Heart left ventricle (tissue), 16 donors: ENCODE data around the gene CSTPP1. TPM values are rescaled to one million over a fixed set of nuclear protein-coding genes. Genes with fewer than 3 reads are reported as not detected.
"Not testable (repeated sequence)": the region's sequence is repeated elsewhere in the genome, so short reads cannot be mapped to it uniquely, and the experiment has no call there.

Experiments used
- ATAC-seq, 4 donors: fragments of 200-7000 bp; cut with Tn5 transposase; one replicate each; pipeline ENCODE4 v1.9.1; 2020 to 2022; ENCODE audit warnings: moderate library complexity in 4 of 4, mild to moderate bottlenecking in 3 of 4, moderate number of reproducible peaks in 1 of 4
- DNase-seq, 5 donors: peaks; one replicate each; pipeline ENCODE4 v3.0.0-alpha.2; 2020
- H3K27ac ChIP-seq, 12 donors: fragments of 200-600 bp; sonication (generic) in 4 of 12; one replicate each; pipeline versions ENCODE4 v1.5.0 to v1.8.0; 2016 to 2022; ENCODE audit warnings: mild to moderate bottlenecking in 2 of 12
- H3K27me3 ChIP-seq, 9 donors: fragments of 200-600 bp; sonication (generic) in 2 of 9; one replicate each; pipeline versions ENCODE4 v1.5.1 to v1.8.0; 2016 to 2022; ENCODE audit warnings: mild to moderate bottlenecking in 3 of 9
- H3K36me3 ChIP-seq, 9 donors: fragments of 200-600 bp; sonication (generic) in 2 of 9; one replicate each; pipeline versions ENCODE4 v1.5.0 to v1.8.0; 2018 to 2022; ENCODE audit warnings: mild to moderate bottlenecking in 2 of 9
- H3K4me1 ChIP-seq, 12 donors: fragments of 200-600 bp; sonication (generic) in 4 of 12; one replicate each; pipeline versions ENCODE4 v1.5.0 to v1.8.0; 2016 to 2022; ENCODE audit warnings: mild to moderate bottlenecking in 3 of 12
- H3K4me3 ChIP-seq, 12 donors: fragments of 200-600 bp; sonication (generic) in 4 of 12; one replicate each; pipeline versions ENCODE4 v1.5.0 to v1.8.0; 2017 to 2022; ENCODE audit warnings: mild to moderate bottlenecking in 9 of 12, moderate library complexity in 4 of 12
- H3K9me3 ChIP-seq, 12 donors: fragments of 200-600 bp; sonication (generic) in 4 of 12; one replicate each; pipeline versions ENCODE4 v1.5.0 to v1.8.0; 2016 to 2022; ENCODE audit warnings: mild to moderate bottlenecking in 1 of 12
- POLR2A ChIP-seq, 2 donors: fragments of 450-650 bp; IDR thresholded peaks; one replicate each; pipeline ENCODE4 v1.6.1; 2017; ENCODE audit warnings: antibody characterized with exemption in 2 of 2, mild to moderate bottlenecking in 2 of 2, moderate library complexity in 2 of 2
- WGBS, 4 donors: extraction: QIAGEN DNeasy Blood & Tissue Kit in 2 of 4; methylation state at CpG; one replicate each; pipeline versions ENCODE4 v1.1.5 to v1.1.7; 2013 to 2018; 5-methylcytosine and 5-hydroxymethylcytosine counted together
- intact Hi-C, 10 donors: fragments of 100-400 bp; cut with DNase I; formaldehyde crosslinking; loops; one replicate each; pipeline versions ENCODE4 v1.11.1 to v1.14.2; 2022
- polyA plus RNA-seq, 2 donors: library from polyadenylated mRNA; stranded (reverse); fragments of 200-250 nt; gene quantifications; one replicate each; pipeline ENCODE4 v1.2.3, GENCODE V29; 2013
- total RNA-seq, 9 donors: library from RNA; depleted of rRNA in 2 of 9; stranded (reverse); fragments of >200 nt in 2 of 9; fragmentation: NEBNext Ultra II Directional in 3 of 9; extraction: Animal tissue kit (Norgen Biotek cat#: 25700) in 3 of 9; gene quantifications; one replicate each; pipeline versions ENCODE4 v1.1.0 to v1.2.4, GENCODE V29; 2016 to 2023
- TF ChIP-seq, protein P1 (sequence below), 12 donors: fragments of 200-600 bp; sonication (generic) in 4 of 12; IDR thresholded peaks; one replicate each; pipeline versions ENCODE4 v1.5.0 to v1.8.0; 2018 to 2022; ENCODE audit warnings: antibody characterized with exemption in 12 of 12, mild to moderate bottlenecking in 5 of 12
- donor health status: ischemic (EF 13 %, LVEDD 7.1; RV severe dilation, severe dysfunction).
- donor health status: healthy with polysubstance abuse.
- donor health status: DM: no; HTN: yes; CAD: no.
- donor health status: DM: no; HTN: no; CAD: no.
- donor health status: ischemic (EF 25% LVEDD 6.9; RV normal size, moderate dysfunction).
- donor health status: ischemic (EF 25% LVEDD 5.7; RV mildly dilated, moderate dysfunction).
- donor health status: healthy.
- donor health status: DM: yes; HTN: yes; CAD: no.
- donor health status: ischemic (EF 35%, LVEDD 5.7; RV mildly dilated, moderate dysfunction).
- donor health status: nonischemic (EF 11% LVEDD 7.7; RV severe dilation, severe dysfunction).
- donor health status: DM: yes; HTN: yes; CAD: no.
- donor health status: PGD.
- donor health status: ischemic (EF 29% LVEDD 5.4; RV normal size, mild dysfunction).
- donor health status: nonischemic (EF 23%, LVEDD 6.1; RV moderate dilation, normal function).

Gene CSTPP1
- total and polyA plus RNA-seq, 11 donors: 9.9 to 33.4 (median 14.7) TPM

DNA sequence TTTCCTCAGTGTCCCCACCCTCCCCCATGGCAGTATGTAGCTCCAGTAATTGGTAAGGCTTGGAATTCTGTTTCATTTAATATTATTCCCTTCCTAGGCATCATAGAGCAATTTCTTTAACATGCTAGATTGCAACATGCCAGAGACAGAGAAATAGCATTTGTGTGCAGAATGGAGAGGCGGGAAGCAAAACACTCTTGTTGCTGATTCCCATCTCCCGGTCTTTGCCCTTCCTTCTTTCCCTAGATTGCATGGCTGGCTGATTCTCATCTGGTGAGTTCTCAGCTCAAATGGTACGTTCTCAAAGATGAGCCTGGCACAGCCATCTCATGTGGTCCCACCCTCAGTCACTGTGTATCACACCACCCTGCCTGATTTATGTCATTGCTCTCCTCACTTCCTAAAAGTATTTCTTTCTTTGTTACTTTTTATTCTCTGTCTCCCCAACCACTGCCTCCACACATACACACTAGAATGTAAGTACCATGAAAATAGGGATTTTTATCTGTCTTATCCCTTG is 173.2 kb downstream of the CSTPP1 start:
- Histone ChIP-seq H3K27me3 (no peaks in the 10 kb centered on the region), H3K4me3 (no peak overlapping the region), H3K36me3 (no peaks in the 10 kb centered on the region), H3K9me3 (peaks cover 0 to 3% (median 0%) of the 10 kb centered on the region in 12 donors), H3K4me1 (peaks cover 0 to 7% (median 0%) of the 10 kb centered on the region in 12 donors), H3K27ac (no peak overlapping the region)
- ATAC-seq (no peak), DNase-seq (no peak)
- whole genome bisulfite sequencing, 4 donors: 88 to 92% (median 90%) methylated on average over 3 of the region's 3 CpGs
- intact Hi-C loops: no loop called here
- TF ChIP-seq POLR2A (IDR thresholded peaks at IDR 0.05): no peak
- TF ChIP-seq, protein P1, sequence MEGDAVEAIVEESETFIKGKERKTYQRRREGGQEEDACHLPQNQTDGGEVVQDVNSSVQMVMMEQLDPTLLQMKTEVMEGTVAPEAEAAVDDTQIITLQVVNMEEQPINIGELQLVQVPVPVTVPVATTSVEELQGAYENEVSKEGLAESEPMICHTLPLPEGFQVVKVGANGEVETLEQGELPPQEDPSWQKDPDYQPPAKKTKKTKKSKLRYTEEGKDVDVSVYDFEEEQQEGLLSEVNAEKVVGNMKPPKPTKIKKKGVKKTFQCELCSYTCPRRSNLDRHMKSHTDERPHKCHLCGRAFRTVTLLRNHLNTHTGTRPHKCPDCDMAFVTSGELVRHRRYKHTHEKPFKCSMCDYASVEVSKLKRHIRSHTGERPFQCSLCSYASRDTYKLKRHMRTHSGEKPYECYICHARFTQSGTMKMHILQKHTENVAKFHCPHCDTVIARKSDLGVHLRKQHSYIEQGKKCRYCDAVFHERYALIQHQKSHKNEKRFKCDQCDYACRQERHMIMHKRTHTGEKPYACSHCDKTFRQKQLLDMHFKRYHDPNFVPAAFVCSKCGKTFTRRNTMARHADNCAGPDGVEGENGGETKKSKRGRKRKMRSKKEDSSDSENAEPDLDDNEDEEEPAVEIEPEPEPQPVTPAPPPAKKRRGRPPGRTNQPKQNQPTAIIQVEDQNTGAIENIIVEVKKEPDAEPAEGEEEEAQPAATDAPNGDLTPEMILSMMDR (IDR thresholded peaks at IDR 0.05): no peak

DNA sequence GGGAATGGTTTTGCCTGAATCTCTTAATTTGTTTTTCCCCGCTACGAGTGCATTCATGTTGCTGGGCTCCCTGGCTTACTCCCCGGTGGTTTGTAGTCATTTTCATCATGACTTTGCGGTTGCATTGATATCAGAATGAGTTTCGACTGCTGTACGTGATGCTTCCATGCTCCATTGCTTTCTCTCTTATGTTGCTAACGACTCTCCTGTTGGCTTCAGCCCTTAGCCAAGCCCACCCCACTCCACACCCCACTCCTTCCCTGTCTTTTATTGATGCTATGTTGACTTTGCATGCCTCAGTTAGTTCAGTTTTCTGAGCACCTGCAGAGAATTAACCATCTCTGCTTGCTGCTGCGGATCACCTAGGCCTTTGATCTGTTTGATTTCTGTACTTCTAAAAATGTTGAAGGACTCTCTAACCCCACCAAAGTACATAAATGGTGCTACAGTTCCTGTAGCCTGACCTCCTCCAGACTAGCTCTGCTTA is 174.8 kb downstream of the CSTPP1 start:
- WGBS, 4 donors: 93 to 94% (median 94%) methylated on average over 8 of the region's 8 CpGs
- Histone ChIP-seq H3K36me3 (no peaks in the 10 kb centered on the region), H3K4me1 (peaks cover 0 to 7% (median 0%) of the 10 kb centered on the region in 12 donors), H3K9me3 (peaks cover 0 to 3% (median 0%) of the 10 kb centered on the region in 12 donors), H3K27ac (no peak overlapping the region), H3K27me3 (no peaks in the 10 kb centered on the region), H3K4me3 (no peak overlapping the region)
- TF ChIP-seq POLR2A (IDR thresholded peaks at IDR 0.05): no peak
- TF ChIP-seq, protein P1 (IDR thresholded peaks at IDR 0.05): no peak
- DNase-seq (no peak), ATAC-seq (no peak)
- intact Hi-C loops: no loop called here

DNA sequence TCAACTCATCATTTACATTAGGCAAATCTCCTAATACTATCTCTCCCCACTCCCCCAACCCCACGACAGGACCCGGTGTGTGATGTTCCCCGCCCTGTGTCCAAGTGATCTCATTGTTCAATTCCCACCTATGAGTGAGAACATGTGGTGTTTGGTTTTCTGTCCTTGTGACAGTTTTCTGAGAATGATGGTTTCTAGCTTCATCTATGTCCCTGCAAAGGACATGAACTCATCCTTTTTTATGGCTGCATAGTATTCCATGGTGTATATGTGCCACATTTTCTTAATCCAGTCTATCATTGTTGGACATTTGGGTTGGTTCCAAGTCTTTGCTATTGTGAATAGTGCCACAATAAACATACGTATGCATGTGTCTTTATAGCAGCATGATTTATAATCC is 176.4 kb downstream of the CSTPP1 start:
- H3K4me3 ChIP-seq, H3K4me1 ChIP-seq, DNase-seq, H3K27me3 ChIP-seq, H3K36me3 ChIP-seq, ATAC-seq, intact Hi-C loops, H3K27ac ChIP-seq, H3K9me3 ChIP-seq: not testable (repeated sequence)
- WGBS, 4 donors: 91 to 99% (median 97%) methylated on average over 3 to 4 of the region's 4 CpGs

DNA sequence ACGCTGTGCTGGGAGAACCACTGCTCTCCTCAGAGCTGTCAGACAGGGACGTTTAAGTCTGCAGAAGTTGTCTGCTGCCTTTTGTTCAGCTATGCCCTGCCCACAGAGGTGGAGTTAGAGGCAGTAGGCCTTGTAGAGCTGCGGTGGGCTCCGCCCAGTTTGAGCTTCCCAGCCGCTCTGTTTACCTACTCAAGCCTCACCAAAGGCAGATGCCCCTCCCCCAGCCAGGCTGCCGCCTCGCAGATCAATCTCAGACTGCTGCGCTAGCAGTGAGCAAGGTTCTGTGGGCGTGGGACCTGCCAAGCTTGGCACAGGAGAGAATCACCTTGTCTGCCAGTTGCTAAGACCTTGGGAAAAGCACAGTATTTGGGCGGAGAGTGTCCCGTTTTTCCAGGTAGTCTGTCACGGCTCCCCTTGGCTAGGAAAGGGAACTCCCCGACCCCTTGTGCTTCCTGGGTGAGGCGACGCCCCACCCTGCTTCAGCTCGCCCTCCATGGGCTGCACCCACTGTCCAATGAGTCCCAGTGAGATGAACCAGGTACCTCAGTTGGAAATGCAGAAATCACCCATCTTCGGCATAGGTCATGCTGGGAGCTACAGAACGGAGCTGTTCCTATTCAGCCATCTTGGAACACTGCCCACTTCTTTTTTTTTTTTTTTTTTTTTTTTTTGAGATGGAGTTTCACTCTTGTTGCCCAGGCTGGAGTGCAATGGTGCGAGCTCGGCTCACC is 182.6 kb downstream of the CSTPP1 start:
- H3K27ac ChIP-seq, intact Hi-C loops, DNase-seq, ATAC-seq, H3K9me3 ChIP-seq, H3K4me3 ChIP-seq, H3K27me3 ChIP-seq, H3K4me1 ChIP-seq, H3K36me3 ChIP-seq: not testable (repeated sequence)
- 89 to 96% (median 93%) methylated on average over 14 to 20 of the region's 20 CpGs for WGBS, 4 donors

DNA sequence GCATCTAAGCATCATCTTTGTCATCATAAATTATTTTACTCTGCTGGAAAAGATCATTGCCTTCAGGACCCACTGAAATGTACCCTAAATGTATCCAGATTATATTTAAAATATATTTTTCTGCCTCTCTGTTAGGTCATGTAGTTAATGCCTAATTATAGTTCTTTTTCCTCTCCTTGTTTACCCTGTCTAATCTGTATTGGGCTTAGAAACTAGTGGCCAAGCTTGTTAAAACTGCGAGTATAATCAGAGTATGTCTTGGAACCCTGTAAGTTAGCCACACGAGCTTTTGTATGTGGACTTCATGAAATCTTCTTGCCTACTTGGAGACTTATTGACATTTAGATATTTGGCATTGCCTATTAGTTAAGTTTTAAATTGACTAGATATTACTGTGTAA is 184.5 kb downstream of the CSTPP1 start:
- ATAC-seq: no peak
- Histone ChIP-seq H3K36me3 (no peaks in the 10 kb centered on the region), H3K4me3 (no peak overlapping the region), H3K27me3 (no peaks in the 10 kb centered on the region), H3K27ac (no peak overlapping the region), H3K4me1 (no peaks in the 10 kb centered on the region), H3K9me3 (no peaks in the 10 kb centered on the region)
- intact Hi-C loops: no loop called here
- TF ChIP-seq POLR2A (IDR thresholded peaks at IDR 0.05): no peak
- TF ChIP-seq, protein P1 (IDR thresholded peaks at IDR 0.05): no peak
- 88 to 95% (median 91%) methylated on average over 2 of the region's 2 CpGs for WGBS, 4 donors
- DNase-seq: no peak
